Body of pancreas (tissue), 4 donors: ENCODE data around the gene DAPK1.

ENCODE experiments used
- CTCF ChIP-seq, 7 experiments: fragments of 450-650 bp in 4 of 7; fragments of 200-600 bp in 3 of 7; sonication (generic) in 3 of 7; IDR thresholded peaks; one replicate each; pipeline ENCODE4 v1.5.1; 2016 to 2019; ENCODE audit warnings: antibody characterized with exemption in 7 of 7
- POLR2A ChIP-seq, 3 donors: fragments of 450-650 bp; IDR thresholded peaks; one replicate each; pipeline ENCODE4 v1.6.1; 2016; ENCODE audit warnings: antibody characterized with exemption in 3 of 3, mild to moderate bottlenecking in 2 of 3

- TF ChIP-seq POLR2A (IDR thresholded peaks at IDR 0.05) (no peak), CTCF (IDR thresholded peaks at IDR 0.05) (no peak)
Measured at GRCh38 chr9:87701491-87701890, 203.8 kb downstream of the DAPK1 start.
